H4 (cell line): ENCODE data around the gene C1QTNF8. TPM values are rescaled to one million over a fixed set of nuclear protein-coding genes. Genes with fewer than 3 reads are reported as not detected.

Experiments used
- DNase-seq: peaks from one replicate; pipeline ENCODE4 v3.0.0-alpha.2; 2015; ENCODE audit warnings: low spot score
- total RNA-seq: library from RNA; depleted of rRNA; stranded (reverse); fragments of >200 nt; shearing (Covaris generic); gene quantifications from 2 replicates; pipeline ENCODE4 v1.2.3, GENCODE V29; 2014

The C1QTNF8 gene
- total RNA-seq, 1 experiment from 2014 or later: not detected

- DNase-seq: no peak
These were observed 13.6 kb upstream of the C1QTNF8 start for GRCh38 chr16:1109648-1110047.

- DNase-seq: peak; percentile 78
These were observed 12.5 kb upstream of the C1QTNF8 start for GRCh38 chr16:1108299-1109252.

- DNase-seq: no peak
These were observed 11.7 kb upstream of the C1QTNF8 start for GRCh38 chr16:1107731-1108130.

- no peak for DNase-seq
These were observed 11.1 kb upstream of the C1QTNF8 start for GRCh38 chr16:1107141-1107540.

DNA sequence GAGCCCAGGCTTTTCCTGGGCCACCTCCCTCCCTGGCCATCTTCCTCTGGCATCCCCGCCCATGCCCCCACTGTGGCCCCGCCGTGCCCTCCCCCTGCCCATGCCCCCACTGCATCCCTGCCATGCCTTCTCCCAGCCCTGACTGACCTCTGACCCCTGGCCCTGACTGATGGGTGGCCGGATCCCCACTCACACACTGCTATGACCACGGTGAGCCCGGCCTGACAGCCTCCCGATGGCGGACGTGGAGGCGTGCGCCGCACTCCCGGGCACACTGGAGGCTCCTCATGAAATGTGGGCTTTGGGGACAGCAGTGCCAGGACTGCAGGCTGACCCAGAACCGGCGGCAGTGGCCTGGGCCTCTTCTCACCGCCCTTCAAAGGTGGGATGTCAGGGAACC, 10.6 kb upstream of the C1QTNF8 start:
- no peak for DNase-seq

DNA sequence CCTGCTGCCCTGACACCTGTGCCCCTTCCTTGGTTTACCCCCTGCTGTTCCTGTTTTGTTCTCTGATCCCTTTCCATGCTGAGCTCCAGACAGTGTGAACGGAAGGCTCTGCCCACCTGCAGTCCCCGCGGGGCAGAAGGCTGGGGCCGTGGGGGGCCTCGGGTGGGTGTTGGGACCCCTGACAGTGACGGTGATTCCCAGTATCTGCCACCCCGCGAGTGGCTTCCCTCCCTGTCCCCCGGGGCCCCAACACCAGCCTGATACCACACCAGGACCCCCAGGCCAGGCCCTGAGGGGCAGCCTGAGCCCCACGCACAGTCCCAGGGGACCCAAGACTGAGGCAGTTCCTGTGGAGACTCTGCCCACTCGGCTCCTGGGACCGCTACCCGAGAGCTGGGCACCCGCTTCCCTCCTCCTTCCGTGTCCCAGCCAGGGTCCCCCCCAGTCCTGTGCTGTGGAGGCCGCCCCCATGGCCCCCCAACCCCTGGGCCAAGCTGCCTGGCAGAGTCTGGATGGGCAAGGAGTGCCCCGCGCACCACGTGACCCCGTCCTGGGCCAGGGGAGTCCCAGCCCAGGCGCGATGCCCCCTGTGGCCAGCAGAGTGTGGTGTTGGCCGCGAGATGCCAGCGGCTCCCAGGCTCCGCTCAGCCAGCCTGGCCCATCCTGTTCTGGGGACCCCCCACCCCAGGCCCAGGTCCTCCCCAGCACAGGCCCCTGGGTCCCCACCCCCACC, 10.0 kb upstream of the C1QTNF8 start:
- peak; percentile 75 for DNase-seq

DNA sequence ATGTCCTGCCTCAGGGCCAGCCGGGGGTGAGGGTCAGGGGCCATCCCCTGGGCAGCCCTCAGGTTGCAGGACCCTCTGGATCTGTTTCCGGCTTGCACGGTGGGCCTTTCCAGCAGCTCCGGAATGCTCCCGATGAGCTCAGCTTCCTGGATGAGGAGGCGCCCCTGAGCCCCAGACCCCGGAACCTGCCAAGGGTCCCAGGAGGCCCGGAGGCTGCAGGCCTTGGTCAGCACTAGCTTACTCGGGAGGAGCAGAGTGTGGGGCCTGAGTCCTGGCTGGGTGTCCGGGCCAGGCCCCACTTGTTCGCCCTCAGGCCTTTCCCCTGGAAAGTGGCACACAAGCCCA, 7.6 kb upstream of the C1QTNF8 start:
- no peak for DNase-seq

GRCh38 chr16:1102921-1103635, 7.0 kb upstream of the C1QTNF8 start:
- DNase-seq: no peak

DNA sequence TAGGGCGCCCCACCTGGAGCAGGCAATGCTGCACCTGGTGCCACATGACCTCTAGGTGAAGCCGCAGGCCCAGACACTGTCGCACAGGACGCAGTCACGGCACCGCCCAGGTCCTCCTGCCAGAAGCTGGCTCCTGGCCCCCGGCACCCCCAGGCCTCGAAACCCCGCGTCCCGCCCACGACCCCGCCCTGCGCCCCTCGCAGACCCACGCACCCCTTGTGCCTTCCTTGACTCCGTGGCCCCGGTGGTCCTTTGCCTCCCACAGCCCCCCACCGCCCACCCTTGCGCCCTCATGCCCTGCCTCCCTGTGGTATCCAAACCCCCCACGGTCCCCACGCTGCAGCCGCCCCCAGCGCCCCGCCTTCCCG, 6.3 kb upstream of the C1QTNF8 start:
- DNase-seq: no peak

GRCh38 chr16:1101573-1102332, 5.7 kb upstream of the C1QTNF8 start:
- no peak for DNase-seq

DNA sequence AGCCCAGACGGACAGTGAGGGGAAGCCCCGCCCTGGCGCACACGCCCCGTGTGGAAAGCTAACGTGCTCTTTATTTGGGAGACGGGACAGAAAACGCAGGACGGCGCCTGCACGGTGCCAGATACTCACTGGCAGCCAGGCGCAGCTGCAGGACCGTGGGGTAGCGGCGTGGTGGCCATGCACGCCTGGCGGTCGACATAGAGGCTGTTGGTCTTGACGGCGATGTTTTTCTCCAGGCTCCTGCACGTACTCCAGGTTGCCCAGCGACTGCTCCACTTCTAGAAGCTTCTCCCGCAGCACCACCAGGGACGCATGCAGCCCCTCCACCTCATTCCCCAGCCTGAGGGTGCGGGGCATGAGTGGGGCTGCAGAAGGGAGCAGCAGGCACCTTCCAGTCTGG, 5.1 kb upstream of the C1QTNF8 start:
- DNase-seq: no peak

DNA sequence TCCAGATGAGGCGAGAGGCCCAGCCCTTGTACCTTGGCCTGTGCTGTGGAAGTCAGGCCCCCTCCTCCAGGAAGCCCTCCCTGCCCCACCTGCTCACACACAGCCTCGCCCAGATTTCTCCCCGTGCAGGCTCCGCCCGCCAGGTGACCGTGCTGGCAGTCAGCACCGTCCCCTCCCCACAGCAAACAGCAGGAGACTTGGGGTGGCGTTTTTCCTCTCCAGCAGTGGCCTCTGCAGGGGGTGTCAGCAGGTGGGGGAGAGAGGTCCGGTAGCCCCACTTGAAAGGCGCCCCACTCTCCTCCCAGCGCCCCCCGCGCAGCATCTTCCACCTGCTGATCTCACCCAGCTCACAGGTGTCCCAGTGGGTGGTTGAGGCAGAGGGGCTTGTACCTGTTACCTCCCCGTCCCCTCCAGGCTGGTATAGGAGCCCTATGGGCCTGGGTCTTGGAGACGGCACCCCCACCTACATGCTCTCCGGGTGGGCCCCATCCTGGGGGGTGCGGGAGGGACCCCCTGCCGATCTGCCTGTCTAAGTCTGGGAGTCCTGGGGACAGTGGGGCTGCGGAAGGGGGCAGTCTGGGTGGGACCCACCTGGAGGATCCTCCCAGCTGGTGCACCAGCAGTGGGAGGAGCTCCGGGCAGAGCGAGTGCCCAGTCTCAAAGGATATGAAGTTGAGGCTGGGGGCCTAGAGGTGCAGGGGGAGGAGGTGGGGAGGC, 4.2 kb upstream of the C1QTNF8 start:
- no peak for DNase-seq

DNA sequence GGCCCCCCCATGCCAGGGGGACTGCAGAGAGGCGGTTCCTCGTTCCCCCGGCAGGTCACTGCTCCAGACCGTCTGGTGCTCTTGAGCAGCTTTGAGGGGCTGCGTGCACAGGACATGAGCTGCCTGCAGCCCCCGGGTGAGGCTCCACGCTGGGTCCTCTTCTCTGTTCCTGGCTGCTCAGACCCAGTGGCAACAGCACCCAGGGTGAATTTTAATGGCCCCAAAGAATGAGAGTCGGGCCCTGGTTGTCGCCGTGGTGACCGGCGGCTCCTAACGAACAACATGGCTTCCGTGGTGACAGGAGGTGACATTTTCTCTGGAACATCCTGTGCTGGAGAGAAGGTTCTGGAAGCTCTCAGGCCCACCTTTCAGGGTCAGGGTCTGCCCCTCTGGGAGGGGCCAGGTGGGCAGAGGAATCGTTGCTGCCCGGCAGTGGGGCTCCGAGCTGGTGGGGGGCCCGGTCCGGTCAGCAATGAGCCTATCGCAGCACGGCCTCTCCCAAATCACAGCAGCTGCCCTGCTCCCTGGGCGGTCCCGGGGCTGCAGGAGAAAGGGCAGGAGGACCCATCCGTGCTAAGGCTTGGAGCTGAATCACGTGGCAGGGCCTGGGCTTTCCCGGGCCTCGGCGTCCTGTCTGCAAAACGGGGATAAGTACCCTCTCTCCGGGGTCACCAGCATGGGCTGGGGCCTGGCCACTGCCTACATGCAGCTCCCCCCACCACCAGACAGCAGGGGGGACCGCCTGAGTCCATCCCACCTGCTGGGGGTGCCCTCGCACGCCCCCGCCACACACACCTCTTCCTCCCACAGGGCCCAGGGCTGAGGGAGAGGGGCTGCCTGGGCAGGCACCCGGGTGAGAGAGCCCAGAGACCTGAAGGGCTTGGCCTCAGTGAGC, 3.4 kb upstream of the C1QTNF8 start:
- no peak for DNase-seq

- no peak for DNase-seq
These were observed 2.4 kb upstream of the C1QTNF8 start for GRCh38 chr16:1098266-1098991.

DNA sequence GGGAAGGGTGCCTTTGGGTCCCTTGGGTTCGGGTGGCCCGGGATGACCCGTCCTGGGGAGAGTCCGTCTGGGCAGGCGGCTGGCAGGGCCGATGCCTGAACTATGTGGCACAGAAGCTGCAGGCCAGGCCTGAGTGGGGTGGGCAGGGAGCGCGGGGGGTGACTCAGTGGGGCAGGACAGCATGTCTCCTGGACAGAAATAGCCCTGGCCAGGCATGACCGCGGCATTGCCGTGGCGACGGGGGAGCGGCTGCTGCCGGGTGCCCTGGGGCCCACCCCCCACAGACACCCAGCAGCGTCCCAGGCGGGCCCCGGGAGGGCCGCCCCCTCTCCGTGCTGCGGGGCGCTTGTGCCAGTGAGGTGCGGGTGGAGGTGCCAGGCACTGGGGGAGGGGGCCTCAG, 1.8 kb upstream of the C1QTNF8 start:
- no peak for DNase-seq

GRCh38 chr16:1097156-1097555, 1.1 kb upstream of the C1QTNF8 start:
- no peak for DNase-seq

DNA sequence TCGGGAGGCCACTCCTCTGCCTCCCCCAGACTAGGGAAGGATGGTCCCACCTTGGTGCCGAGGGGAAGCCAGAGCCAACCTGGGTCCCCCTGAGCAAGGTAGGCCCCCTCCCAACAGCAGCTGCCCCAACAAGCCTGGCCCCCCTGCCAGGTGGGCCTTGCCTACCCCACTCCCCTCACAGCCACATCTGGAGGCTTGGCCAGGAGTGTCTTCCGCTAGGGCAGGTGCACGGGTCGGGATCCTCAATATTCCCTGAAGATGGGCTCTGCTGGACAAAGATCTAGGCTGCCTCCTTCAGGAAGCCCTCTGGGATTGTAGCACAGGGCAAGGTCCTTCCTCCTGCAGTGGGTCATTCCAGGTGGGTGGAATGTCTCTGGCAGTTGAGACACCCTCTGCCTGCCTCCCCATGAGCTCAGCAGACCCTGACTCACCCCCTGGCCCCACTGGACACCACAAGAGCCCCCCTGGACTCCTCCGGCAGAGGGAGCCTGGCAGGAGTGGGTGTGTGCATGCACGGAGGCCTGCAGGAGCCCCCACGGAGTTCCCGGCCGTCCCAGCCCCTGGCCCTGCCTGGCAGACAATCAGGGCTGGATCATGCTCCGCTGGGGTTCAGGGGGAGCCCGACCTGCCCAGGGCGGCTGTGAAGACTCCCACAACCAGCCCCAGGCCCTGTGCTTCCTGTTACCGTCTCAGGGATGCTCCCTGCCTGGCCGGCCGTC, 435 bp downstream of the C1QTNF8 start:
- no peak for DNase-seq

GRCh38 chr16:1094601-1095449, 1.2 kb downstream of the C1QTNF8 start:
- no peak for DNase-seq
